Stimulated activated CD4-positive, alpha-beta T cell treated with anti-CD3 and anti-CD28 coated beads, TNF-alpha, amount 100 ng/mL, for 48 hours (primary cell): Measurements from ENCODE around the gene LGI4.
"Not testable (repeated sequence)": the region's sequence is repeated elsewhere in the genome, so short reads cannot be mapped to it uniquely, and the experiment has no call there.

Experiments
- DNase-seq, 3 donors: peaks; one replicate each; pipeline ENCODE4 v3.0.0-alpha.2; 2020; ENCODE audit warnings: low read depth in 3 of 3

LGI4 gene

GRCh38 chr19:35106898-35107541, 27.8 kb downstream of the LGI4 start:
- no peak for DNase-seq

GRCh38 chr19:35106291-35106583, 28.6 kb downstream of the LGI4 start:
- no peak for DNase-seq

GRCh38 chr19:35105411-35106290, 29.2 kb downstream of the LGI4 start:
- DNase-seq: no peak

GRCh38 chr19:35105047-35105410, 29.8 kb downstream of the LGI4 start:
- DNase-seq: no peak

GRCh38 chr19:35104361-35104760, 30.5 kb downstream of the LGI4 start:
- DNase-seq: no peak

- not testable (repeated sequence) for DNase-seq
Measured at GRCh38 chr19:35103614-35104013, 31.2 kb downstream of the LGI4 start.

GRCh38 chr19:35101949-35102348, 32.9 kb downstream of the LGI4 start:
- not testable (repeated sequence) for DNase-seq

GRCh38 chr19:35100588-35101533, 34.0 kb downstream of the LGI4 start:
- DNase-seq: no peak

GRCh38 chr19:35099897-35100275, 35.0 kb downstream of the LGI4 start:
- DNase-seq: no peak

- DNase-seq: no peak
Measured at GRCh38 chr19:35099155-35099896, 35.5 kb downstream of the LGI4 start.

- DNase-seq: no peak
Measured at GRCh38 chr19:35098413-35099049, 36.3 kb downstream of the LGI4 start.

GRCh38 chr19:35095667-35096368, 39.0 kb downstream of the LGI4 start:
- no peak for DNase-seq

GRCh38 chr19:35094656-35095055, 40.2 kb downstream of the LGI4 start:
- DNase-seq: no peak

GRCh38 chr19:35093941-35094647, 40.8 kb downstream of the LGI4 start:
- DNase-seq: no peak

GRCh38 chr19:35093430-35093829, 41.4 kb downstream of the LGI4 start:
- DNase-seq: no peak

- peak in 2 of 3 donors; percentile 24 to 44 for DNase-seq
Measured at GRCh38 chr19:35090506-35091214, 44.2 kb downstream of the LGI4 start.

GRCh38 chr19:35090160-35090505, 44.7 kb downstream of the LGI4 start:
- DNase-seq: no peak

GRCh38 chr19:35089554-35089953, 45.3 kb downstream of the LGI4 start:
- no peak for DNase-seq
